B cell (primary cell): ENCODE results near the gene NRL.

Source experiments
- CTCF ChIP-seq: fragments of 200-600 bp; IDR thresholded peaks from one replicate; pipeline ENCODE4 v1.8.0; 2022; ENCODE audit warnings: antibody characterized with exemption, mild to moderate bottlenecking
- EZH2 ChIP-seq: IDR thresholded peaks from 2 replicates; pipeline ENCODE4 v1.6.1; 2012; ENCODE audit warnings: borderline replicate concordance, low read depth, mild to moderate bottlenecking, moderate library complexity, low read length; ENCODE audit not compliant: insufficient read depth, poor library complexity, severe bottlenecking

- TF ChIP-seq CTCF (no peak), EZH2 (no peak)
These were observed 23.0 kb upstream of the NRL start for GRCh38 chr14:24137529-24138395.
